ENCODE data around the gene ZFAND2A.

- TF ChIP-seq POLR2AphosphoS5 (IDR thresholded peaks at IDR 0.05), result no peak
- no peak for TF ChIP-seq CTCF (IDR thresholded peaks at IDR 0.05)
- no peak for TF ChIP-seq POLR2A (IDR thresholded peaks at IDR 0.05)
- no peak for TF ChIP-seq EP300 (IDR thresholded peaks at IDR 0.05)
These were observed 53.1 kb downstream of the ZFAND2A start for GRCh38 chr7:1106793-1107421.
